Tibial nerve (tissue), 4 donors: ENCODE data around the gene ZNF692. TPM values are rescaled to one million over a fixed set of nuclear protein-coding genes. Genes with fewer than 3 reads are reported as not detected.
A peak's percentile ranks its signal among the peaks of the same experiment; 100 is the strongest.

Experiments
- DNase-seq, 2 donors: peaks; one replicate each; pipeline ENCODE4 v3.0.0-alpha.2; 2019; ENCODE audit warnings: low spot score in 2 of 2
- H3K27ac ChIP-seq, 4 donors: fragments of 200-600 bp; sonication (generic) in 3 of 4; one replicate each; pipeline ENCODE4 v1.5.1; 2017 to 2019; ENCODE audit warnings: mild to moderate bottlenecking in 1 of 4
- H3K27me3 ChIP-seq, 2 donors: fragments of 200-600 bp; sonication (generic) in 1 of 2; one replicate each; pipeline versions ENCODE4 v1.5.1 to v1.6.0; 2017 to 2019
- H3K36me3 ChIP-seq, 3 donors: fragments of 200-600 bp; sonication (generic); one replicate each; pipeline ENCODE4 v1.5.1; 2018 to 2019
- H3K4me1 ChIP-seq, 4 donors: fragments of 200-600 bp; sonication (generic) in 3 of 4; one replicate each; pipeline ENCODE4 v1.5.1; 2017 to 2019
- H3K4me3 ChIP-seq, 4 donors: fragments of 200-600 bp; sonication (generic) in 3 of 4; one replicate each; pipeline ENCODE4 v1.5.1; 2017 to 2019; ENCODE audit warnings: mild to moderate bottlenecking in 1 of 4, moderate library complexity in 1 of 4
- H3K9me3 ChIP-seq, 4 donors: fragments of 200-600 bp; sonication (generic) in 3 of 4; one replicate each; pipeline ENCODE4 v1.5.1; 2017 to 2019
- EP300 ChIP-seq, 2 donors: sonication (generic); formaldehyde crosslinking; IDR thresholded peaks; one replicate each; pipeline ENCODE4 v1.6.1; 2017; ENCODE audit warnings: antibody characterized with exemption in 2 of 2, mild to moderate bottlenecking in 1 of 2
- POLR2A ChIP-seq, 2 donors: fragments of 450-650 bp; IDR thresholded peaks; one replicate each; pipeline ENCODE4 v1.6.1; 2017; ENCODE audit warnings: antibody characterized with exemption in 2 of 2, mild to moderate bottlenecking in 2 of 2, moderate library complexity in 2 of 2
- WGBS, 2 donors: methylation state at CpG; one replicate each; pipeline ENCODE4 v1.1.5; 2018; 5-methylcytosine and 5-hydroxymethylcytosine counted together
- total RNA-seq, 4 donors: library from RNA; depleted of rRNA; stranded (reverse); fragments of >200 nt; gene quantifications; one replicate each; pipeline ENCODE4 v1.1.0, GENCODE V29; 2016
- TF ChIP-seq, protein P1 (sequence below), 5 experiments: fragments of 200-600 bp in 3 of 5; fragments of 450-650 bp in 2 of 5; sonication (generic) in 3 of 5; IDR thresholded peaks; one replicate each; pipeline ENCODE4 v1.5.1; 2016 to 2019; ENCODE audit warnings: antibody characterized with exemption in 5 of 5, mild to moderate bottlenecking in 3 of 5, moderate library complexity in 2 of 5

The ZNF692 gene
- total RNA-seq, 4 donors from 2014 or later, result 40.8 to 118 (median 68.5) TPM

DNA sequence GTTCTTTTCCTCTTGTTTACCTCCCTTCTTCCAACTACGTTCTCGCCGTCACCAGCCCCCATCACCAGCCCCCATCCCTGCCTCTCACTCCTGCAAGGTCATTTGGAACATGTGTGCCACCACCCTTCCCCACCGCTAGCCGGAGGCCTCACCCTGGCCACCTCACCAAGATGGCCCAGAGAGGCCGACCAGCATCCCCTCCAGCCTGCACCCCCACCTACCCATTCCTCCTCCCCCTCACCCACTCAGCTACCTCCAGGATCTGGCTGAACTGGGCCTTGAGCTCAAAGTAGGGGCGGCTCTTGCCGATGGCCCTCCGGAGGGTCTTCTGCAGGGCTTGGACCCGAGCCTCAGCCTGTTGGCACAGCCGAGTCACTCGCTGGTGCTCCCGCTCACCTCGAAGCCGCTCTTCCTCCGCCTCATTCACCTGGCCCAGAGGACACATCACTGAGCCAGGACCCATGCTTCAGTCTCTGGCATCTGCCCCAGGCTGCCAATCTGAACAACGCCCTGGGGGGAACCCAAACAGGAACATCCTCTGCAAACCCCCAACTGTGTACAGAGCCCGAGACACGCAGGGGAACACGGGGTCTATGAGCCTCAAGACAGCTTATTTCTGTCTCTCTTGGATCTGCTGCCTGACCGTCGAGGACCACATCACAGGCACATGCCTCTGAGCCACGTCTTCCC, 46.0 kb downstream of the ZNF692 start:
- Histone ChIP-seq H3K4me1 (peaks cover 0 to 30% (median 7%) of the 10 kb centered on the region in 4 donors), H3K9me3 (no peaks in the 10 kb centered on the region), H3K36me3 (peaks cover 5 to 66% (median 29%) of the 10 kb centered on the region in 3 donors), H3K27me3 (no peaks in the 10 kb centered on the region), H3K4me3 (no peak overlapping the region), H3K27ac (no peak overlapping the region)
- WGBS, 2 donors, result 96% methylated on average over 23 of the region's 23 CpGs
- TF ChIP-seq, protein P1, sequence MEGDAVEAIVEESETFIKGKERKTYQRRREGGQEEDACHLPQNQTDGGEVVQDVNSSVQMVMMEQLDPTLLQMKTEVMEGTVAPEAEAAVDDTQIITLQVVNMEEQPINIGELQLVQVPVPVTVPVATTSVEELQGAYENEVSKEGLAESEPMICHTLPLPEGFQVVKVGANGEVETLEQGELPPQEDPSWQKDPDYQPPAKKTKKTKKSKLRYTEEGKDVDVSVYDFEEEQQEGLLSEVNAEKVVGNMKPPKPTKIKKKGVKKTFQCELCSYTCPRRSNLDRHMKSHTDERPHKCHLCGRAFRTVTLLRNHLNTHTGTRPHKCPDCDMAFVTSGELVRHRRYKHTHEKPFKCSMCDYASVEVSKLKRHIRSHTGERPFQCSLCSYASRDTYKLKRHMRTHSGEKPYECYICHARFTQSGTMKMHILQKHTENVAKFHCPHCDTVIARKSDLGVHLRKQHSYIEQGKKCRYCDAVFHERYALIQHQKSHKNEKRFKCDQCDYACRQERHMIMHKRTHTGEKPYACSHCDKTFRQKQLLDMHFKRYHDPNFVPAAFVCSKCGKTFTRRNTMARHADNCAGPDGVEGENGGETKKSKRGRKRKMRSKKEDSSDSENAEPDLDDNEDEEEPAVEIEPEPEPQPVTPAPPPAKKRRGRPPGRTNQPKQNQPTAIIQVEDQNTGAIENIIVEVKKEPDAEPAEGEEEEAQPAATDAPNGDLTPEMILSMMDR (IDR thresholded peaks at IDR 0.05), result no peak
- no peak for DNase-seq

DNA sequence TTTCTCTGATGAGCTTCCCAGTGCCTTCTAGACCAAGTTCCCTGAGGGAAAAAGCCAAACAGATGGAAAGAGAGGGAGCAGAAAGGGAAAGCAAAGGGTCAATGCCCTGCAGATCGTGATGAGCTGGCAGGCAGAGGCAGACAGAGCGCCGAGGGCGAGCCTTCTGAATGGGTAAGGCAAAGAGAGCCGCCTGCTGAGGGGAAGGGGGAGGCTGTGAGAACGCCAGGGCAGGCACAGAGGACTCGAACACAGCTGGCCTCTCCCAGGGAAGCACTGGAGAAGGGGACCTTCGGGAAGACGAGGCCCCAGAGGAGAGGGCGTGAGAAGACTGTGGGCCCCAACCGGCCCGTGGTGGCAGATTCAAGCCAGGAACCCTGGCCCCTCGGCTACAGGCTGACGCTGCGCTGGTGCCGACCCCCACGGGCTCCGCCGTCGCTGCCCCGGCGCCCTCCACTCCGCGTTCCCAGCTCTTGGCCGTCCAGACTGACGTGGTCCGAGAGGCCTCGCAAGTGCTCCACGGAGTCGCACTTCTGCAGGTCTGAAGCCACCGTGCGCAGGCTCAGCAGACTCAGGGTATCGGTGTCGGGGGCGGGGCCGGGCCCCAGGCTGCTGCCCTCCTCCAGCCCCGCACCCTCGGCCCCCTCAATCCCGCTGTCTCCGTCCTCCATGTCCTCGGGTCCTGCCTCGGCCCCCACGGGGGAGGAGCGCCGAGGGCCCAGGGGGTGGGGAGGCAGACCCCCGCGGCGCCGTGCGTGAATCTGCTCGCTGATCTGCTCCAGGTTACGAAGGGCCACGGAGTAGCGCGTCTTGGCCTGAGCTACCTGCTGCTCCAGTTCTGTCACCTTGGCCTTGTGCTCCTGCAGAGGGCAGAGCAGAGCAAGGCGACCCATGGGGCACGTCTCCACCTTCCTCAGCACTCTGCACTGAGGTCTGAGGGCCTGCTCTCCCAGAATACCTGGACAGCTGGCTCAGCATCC, 47.1 kb downstream of the ZNF692 start:
- Histone ChIP-seq H3K9me3 (no peaks in the 10 kb centered on the region), H3K27me3 (no peaks in the 10 kb centered on the region), H3K27ac (no peak overlapping the region), H3K36me3 (peaks cover 5 to 60% (median 29%) of the 10 kb centered on the region in 3 donors), H3K4me3 (no peak overlapping the region), H3K4me1 (peaks cover 0 to 26% (median 7%) of the 10 kb centered on the region in 4 donors)
- no peak for DNase-seq
- no peak for TF ChIP-seq EP300 (IDR thresholded peaks at IDR 0.05)
- TF ChIP-seq POLR2A (IDR thresholded peaks at IDR 0.05), result no peak
- TF ChIP-seq, protein P1 (IDR thresholded peaks at IDR 0.05), result no peak
- 70 to 86% methylated on average over 29 to 53 of the region's 57 CpGs for WGBS, 2 donors

DNA sequence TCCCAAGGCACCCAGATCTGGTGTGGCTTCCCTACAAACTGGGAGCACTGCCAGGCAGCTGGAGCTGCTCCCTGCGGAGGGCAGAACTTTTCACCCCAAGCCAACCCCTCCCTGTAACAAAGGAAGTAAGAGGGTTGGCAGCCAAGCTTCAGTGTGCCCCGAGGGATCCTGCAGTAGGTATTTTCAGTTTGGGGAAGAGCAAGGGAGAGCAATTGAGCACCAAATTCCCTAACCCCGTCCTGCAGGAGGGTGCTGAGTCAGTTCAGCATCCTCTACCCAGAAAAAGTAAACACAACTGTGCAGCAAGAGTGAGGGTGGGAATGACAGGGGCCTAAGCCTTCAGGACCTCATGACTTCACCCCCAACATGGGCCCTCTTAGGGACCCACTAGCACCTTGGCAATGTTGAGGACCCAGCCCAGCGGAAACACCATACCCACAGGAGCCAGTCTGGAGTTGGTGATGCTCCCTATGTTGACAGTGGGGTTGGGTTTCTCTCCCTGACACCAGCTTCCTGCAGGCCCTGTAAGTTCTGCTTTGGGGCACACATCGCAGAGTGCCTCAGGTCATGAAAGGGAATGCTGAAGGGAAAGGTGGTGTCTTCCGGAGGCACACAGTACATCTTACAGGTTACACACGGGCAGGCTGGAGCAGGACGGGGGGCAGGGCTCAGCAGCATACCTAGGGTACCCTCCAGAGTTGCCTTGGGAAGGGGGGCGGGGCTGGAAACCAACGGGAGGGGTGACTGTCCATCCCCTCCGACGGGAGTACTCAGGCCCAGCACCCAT, 48.0 kb downstream of the ZNF692 start:
- Histone ChIP-seq H3K27ac (no peak overlapping the region), H3K4me1 (peaks cover 0 to 30% (median 10%) of the 10 kb centered on the region in 4 donors)

DNA sequence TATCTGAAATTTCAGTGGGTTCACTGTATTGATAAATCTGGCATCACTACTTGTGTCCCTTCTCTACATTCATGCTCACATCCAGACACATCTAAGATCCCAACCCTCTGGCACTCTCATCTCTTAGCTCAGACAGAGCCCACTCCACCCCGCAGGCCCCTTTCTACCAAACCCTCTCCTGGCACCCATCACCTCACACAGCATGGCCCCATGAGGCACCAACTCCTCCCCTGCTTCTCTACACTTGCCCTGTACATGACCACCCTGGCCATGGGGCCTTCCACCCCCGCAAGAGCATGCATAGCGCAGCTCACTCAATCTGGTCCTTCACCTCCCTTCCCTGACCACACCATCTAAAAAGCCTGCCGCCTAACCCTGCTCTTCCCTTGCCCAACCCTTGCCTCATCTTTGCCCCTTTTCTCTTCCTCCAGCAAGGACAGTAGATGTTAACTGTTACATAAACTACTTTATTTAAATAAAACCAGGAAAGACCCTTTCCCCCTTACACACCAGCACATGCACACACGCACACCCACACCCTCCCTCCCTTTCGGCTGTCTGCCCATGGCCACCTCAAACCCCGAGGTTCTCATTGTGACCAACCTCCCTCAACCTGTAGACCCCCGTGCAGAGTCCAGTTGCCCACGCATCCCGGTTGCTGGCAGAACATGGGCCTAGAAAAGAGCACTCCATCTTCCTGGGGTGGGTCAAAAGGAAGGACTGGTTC, 48.7 kb downstream of the ZNF692 start:
- no peak overlapping the region for H3K4me3 ChIP-seq
- H3K36me3 ChIP-seq, result peaks cover 5 to 44% (median 17%) of the 10 kb centered on the region in 3 donors
- H3K9me3 ChIP-seq, result no peaks in the 10 kb centered on the region
- 68 to 77% methylated on average over 10 of the region's 10 CpGs for WGBS, 2 donors
- DNase-seq, result no peak
- peaks cover 0 to 30% (median 10%) of the 10 kb centered on the region in 4 donors for H3K4me1 ChIP-seq
- no peak overlapping the region for H3K27ac ChIP-seq
- no peaks in the 10 kb centered on the region for H3K27me3 ChIP-seq
- TF ChIP-seq POLR2A (IDR thresholded peaks at IDR 0.05), result no peak
- TF ChIP-seq, protein P1 (IDR thresholded peaks at IDR 0.05), result no peak
- TF ChIP-seq EP300 (IDR thresholded peaks at IDR 0.05), result no peak

More for the DNA sequence above, 48.0 kb downstream of the ZNF692 start:
- 54 to 57% methylated on average over 12 of the region's 12 CpGs for WGBS, 2 donors
- H3K4me3 ChIP-seq, result no peak overlapping the region
- TF ChIP-seq POLR2A (IDR thresholded peaks at IDR 0.05) (no peak), EP300 (IDR thresholded peaks at IDR 0.05) (no peak)
- TF ChIP-seq, protein P1 (IDR thresholded peaks at IDR 0.05), result no peak
- peaks cover 5 to 52% (median 23%) of the 10 kb centered on the region in 3 donors for H3K36me3 ChIP-seq
- no peaks in the 10 kb centered on the region for H3K9me3 ChIP-seq
- no peaks in the 10 kb centered on the region for H3K27me3 ChIP-seq
- peak in 1 of 2 donors; percentile 32 for DNase-seq
